ENCODE results near the gene PPP1R37. TPM values are rescaled to one million over a fixed set of nuclear protein-coding genes. Genes with fewer than 3 reads are reported as not detected.

Gene PPP1R37
- total and polyA plus RNA-seq, 2 of the 13 experiments (the other 11 are each of a cell fraction or from before 2014, with no cell fraction given): 9.0 to 14.3 TPM

DNA sequence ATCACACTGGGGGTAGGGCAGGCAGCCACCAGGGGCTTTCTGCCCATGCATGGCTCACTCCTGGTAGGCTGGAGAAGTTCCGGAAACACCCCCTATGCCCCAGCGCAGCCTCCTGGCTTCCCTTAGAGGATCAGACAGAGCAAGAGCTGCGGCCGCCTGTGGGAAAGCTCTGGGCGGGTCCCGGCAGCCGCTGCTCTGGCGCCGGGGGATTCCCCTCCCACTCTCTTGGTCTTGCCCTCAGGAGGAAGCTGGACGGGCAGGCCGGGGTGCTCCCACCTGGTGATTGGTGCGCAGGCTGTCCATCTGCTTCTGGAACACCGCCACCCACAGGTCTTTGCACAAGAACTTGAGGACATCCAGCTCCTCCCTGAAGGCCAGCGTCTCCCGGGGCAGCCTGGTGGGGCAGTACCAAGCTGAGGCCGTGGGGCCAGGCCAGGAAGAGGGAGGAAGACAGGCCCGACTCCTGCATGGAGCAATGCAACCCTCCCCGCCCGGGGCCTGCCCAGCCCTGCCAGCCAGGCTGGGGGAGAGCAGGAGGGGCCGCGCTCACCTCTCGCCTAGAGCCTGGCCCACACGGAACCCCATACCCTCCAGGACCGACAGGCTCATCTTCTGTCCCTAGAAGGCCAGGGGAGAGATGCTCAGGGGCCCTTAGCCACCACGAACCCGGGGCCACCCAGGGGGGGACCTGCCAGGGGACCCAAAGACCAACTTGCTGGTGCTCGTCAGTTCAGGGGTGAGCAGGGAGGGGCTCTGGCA is 71.8 kb downstream of the PPP1R37 start (continued):
- TF ChIP-seq HCFC1 (IDR thresholded peaks at IDR 0.05; ENCODE audit: low read depth, low read length): no peak
- TF ChIP-seq PHF5A (CRISPR knock-in tag; IDR thresholded peaks at IDR 0.05; ENCODE audit: low read depth, unreplicated experiment): no peak
- TF ChIP-seq ISL2 (CRISPR knock-in tag; IDR thresholded peaks at IDR 0.05): no peak
- TF ChIP-seq BCL6 (CRISPR knock-in tag; IDR thresholded peaks at IDR 0.05): no peak
- no peak for TF ChIP-seq CENPX (CRISPR knock-in tag; IDR thresholded peaks at IDR 0.05)
- TF ChIP-seq ZBTB40 (IDR thresholded peaks at IDR 0.05): no peak
- no peak for TF ChIP-seq ZBTB40 (CRISPR knock-in tag; IDR thresholded peaks at IDR 0.05)
- peak; percentile 27 for TF ChIP-seq AGO1 (IDR thresholded peaks at IDR 0.05; ENCODE audit: low read depth, low read length, poor library complexity, severe bottlenecking)
- TF ChIP-seq ISX (CRISPR knock-in tag; conservative IDR thresholded peaks at IDR 0.05): no peak
- TF ChIP-seq IRF9 (CRISPR knock-in tag; IDR thresholded peaks at IDR 0.05; ENCODE audit: borderline replicate concordance): no peak
- no peak for TF ChIP-seq EHMT2 (IDR thresholded peaks at IDR 0.05; ENCODE audit: borderline replicate concordance, low read depth, low read length)
- TF ChIP-seq, protein P1, sequence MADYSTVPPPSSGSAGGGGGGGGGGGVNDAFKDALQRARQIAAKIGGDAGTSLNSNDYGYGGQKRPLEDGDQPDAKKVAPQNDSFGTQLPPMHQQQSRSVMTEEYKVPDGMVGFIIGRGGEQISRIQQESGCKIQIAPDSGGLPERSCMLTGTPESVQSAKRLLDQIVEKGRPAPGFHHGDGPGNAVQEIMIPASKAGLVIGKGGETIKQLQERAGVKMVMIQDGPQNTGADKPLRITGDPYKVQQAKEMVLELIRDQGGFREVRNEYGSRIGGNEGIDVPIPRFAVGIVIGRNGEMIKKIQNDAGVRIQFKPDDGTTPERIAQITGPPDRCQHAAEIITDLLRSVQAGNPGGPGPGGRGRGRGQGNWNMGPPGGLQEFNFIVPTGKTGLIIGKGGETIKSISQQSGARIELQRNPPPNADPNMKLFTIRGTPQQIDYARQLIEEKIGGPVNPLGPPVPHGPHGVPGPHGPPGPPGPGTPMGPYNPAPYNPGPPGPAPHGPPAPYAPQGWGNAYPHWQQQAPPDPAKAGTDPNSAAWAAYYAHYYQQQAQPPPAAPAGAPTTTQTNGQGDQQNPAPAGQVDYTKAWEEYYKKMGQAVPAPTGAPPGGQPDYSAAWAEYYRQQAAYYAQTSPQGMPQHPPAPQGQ (CRISPR knock-in tag; IDR thresholded peaks at IDR 0.05; ENCODE audit: borderline replicate concordance): no peak
- no peak for TF ChIP-seq IKZF4 (CRISPR knock-in tag; IDR thresholded peaks at IDR 0.05; ENCODE audit: borderline replicate concordance, low read depth, not compliant biosample characterization)
- TF ChIP-seq ATM (IDR thresholded peaks at IDR 0.05; ENCODE audit: borderline replicate concordance): no peak
- TF ChIP-seq, protein P2, sequence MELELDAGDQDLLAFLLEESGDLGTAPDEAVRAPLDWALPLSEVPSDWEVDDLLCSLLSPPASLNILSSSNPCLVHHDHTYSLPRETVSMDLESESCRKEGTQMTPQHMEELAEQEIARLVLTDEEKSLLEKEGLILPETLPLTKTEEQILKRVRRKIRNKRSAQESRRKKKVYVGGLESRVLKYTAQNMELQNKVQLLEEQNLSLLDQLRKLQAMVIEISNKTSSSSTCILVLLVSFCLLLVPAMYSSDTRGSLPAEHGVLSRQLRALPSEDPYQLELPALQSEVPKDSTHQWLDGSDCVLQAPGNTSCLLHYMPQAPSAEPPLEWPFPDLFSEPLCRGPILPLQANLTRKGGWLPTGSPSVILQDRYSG (CRISPR knock-in tag; IDR thresholded peaks at IDR 0.05): no peak

Data from HepG2 (cell line).